HCT116 (cell line): ENCODE results near the gene PRSS57.

Experiments
- CTCF ChIP-seq, 3 experiments: fragments of 200-600 bp in 1 of 3; sonication (generic) in 1 of 3; IDR thresholded peaks in 2 of 3; conservative IDR thresholded peaks in 1 of 3; 2 replicates each; pipeline ENCODE4 v1.5.1; 2012 to 2017; ENCODE audit warnings: low read depth in 2 of 3, low read length in 2 of 3, antibody characterized with exemption in 1 of 3, borderline replicate concordance in 1 of 3, control low read depth in 1 of 3, mild to moderate bottlenecking in 1 of 3, mixed read lengths in 1 of 3, mixed run types in 1 of 3, moderate library complexity in 1 of 3; ENCODE audit not compliant: insufficient read depth in 1 of 3
- FOSL1 ChIP-seq: IDR thresholded peaks from 2 replicates; pipeline ENCODE4 v1.6.1; 2012; ENCODE audit warnings: low read depth
- POLR2A ChIP-seq: IDR thresholded peaks from 2 replicates; pipeline ENCODE4 v1.7.0; 2011; ENCODE audit warnings: borderline replicate concordance; ENCODE audit not compliant: insufficient read depth, insufficient read length; ENCODE audit errors: extremely low read depth
- POLR2AphosphoS5 ChIP-seq: IDR thresholded peaks from 2 replicates; pipeline ENCODE4 v1.6.1; 2011; ENCODE audit warnings: mild to moderate bottlenecking, low read depth, low read length, moderate library complexity
- SRF ChIP-seq: IDR thresholded peaks from 2 replicates; pipeline ENCODE4 v1.6.1; 2012; ENCODE audit warnings: low read depth

- TF ChIP-seq FOSL1 = no peak
- no peak for TF ChIP-seq POLR2AphosphoS5
- no peak for TF ChIP-seq POLR2A
- no peak for TF ChIP-seq CTCF (IDR thresholded peaks at IDR 0.05 in 2 of 3, conservative IDR thresholded peaks at IDR 0.05 in 1 of 3; ENCODE audit: borderline replicate concordance in 1 of 3, insufficient read depth in 1 of 3, low read depth in 2 of 3, low read length in 2 of 3)
- no peak for TF ChIP-seq SRF
Measured at GRCh38 chr19:658916-659839, 36.1 kb downstream of the PRSS57 start.
